HEK293T (cell line): ENCODE measurements around the gene GALNT7.

Experiments
- CTCF ChIA-PET: fragments of 350-600 bp; formaldehyde crosslinking; extraction: SDS; loops from one replicate; lab custom pipeline; 2021; ENCODE audit warnings: antibody characterized with exemption, inconsistent platforms; lab: Yijun Ruan, JAX
- POLR2A ChIA-PET: fragments of 350-600 bp; formaldehyde crosslinking; extraction: SDS; loops from one replicate; lab custom pipeline; 2020; ENCODE audit warnings: antibody characterized with exemption, inconsistent platforms; lab: Yijun Ruan, JAX
- DNase-seq: peaks from one replicate; pipeline ENCODE4 v3.0.0; 2012; ENCODE audit warnings: mixed read lengths; ENCODE audit errors: extremely low spot score
- ARNT ChIP-seq: fragments of 450-650 bp; IDR thresholded peaks from 2 replicates; pipeline ENCODE4 v1.6.1; 2017; ENCODE audit warnings: mild to moderate bottlenecking
- BHLHE40 ChIP-seq: fragments of 450-650 bp; IDR thresholded peaks from 2 replicates; pipeline ENCODE4 v1.6.1; 2016; ENCODE audit warnings: mild to moderate bottlenecking, moderate library complexity, borderline replicate concordance
- CTBP1 ChIP-seq: fragments of 450-650 bp; IDR thresholded peaks from 2 replicates; pipeline ENCODE4 v1.6.1; 2016; ENCODE audit warnings: borderline replicate concordance
- ELF4 ChIP-seq: fragments of 450-650 bp; IDR thresholded peaks from 2 replicates; pipeline ENCODE4 v1.6.1; 2017; ENCODE audit warnings: antibody characterized with exemption
- FOXA1 ChIP-seq: fragments of 450-650 bp; IDR thresholded peaks from 2 replicates; pipeline ENCODE4 v1.6.1; 2016; ENCODE audit warnings: mild to moderate bottlenecking
- FOXK2 ChIP-seq: fragments of 450-650 bp; IDR thresholded peaks from 2 replicates; pipeline ENCODE4 v1.6.1; 2016; ENCODE audit warnings: mild to moderate bottlenecking
- FOXM1 ChIP-seq: fragments of 450-650 bp; IDR thresholded peaks from 2 replicates; pipeline ENCODE4 v1.6.1; 2017; ENCODE audit warnings: mild to moderate bottlenecking, borderline replicate concordance
- HDGF ChIP-seq: fragments of 450-650 bp; IDR thresholded peaks from 2 replicates; pipeline ENCODE4 v1.6.1; 2017; ENCODE audit warnings: antibody characterized with exemption, borderline replicate concordance
- L3MBTL2 ChIP-seq: fragments of 450-650 bp; conservative IDR thresholded peaks from 2 replicates; pipeline ENCODE4 v1.6.1; 2016; ENCODE audit warnings: mild to moderate bottlenecking
- LEF1 ChIP-seq: fragments of 450-650 bp; IDR thresholded peaks from 2 replicates; pipeline ENCODE4 v1.6.1; 2017; ENCODE audit warnings: mild to moderate bottlenecking, borderline replicate concordance
- NFRKB ChIP-seq: fragments of 450-650 bp; IDR thresholded peaks from 2 replicates; pipeline ENCODE4 v1.6.1; 2016; ENCODE audit warnings: mild to moderate bottlenecking, moderate library complexity
- SP1 ChIP-seq: fragments of 450-650 bp; IDR thresholded peaks from 2 replicates; pipeline ENCODE4 v1.6.1; 2017
- SUZ12 ChIP-seq: fragments of 450-650 bp; IDR thresholded peaks from 2 replicates; pipeline ENCODE4 v1.6.1; 2016; ENCODE audit warnings: mild to moderate bottlenecking
- TARDBP ChIP-seq: fragments of 450-650 bp; IDR thresholded peaks from 2 replicates; pipeline ENCODE4 v1.6.1; 2016
- ZNF384 ChIP-seq: fragments of 450-650 bp; IDR thresholded peaks from 2 replicates; pipeline ENCODE4 v1.6.1; 2016
- TF ChIP-seq, protein P1 (sequence below): fragments of 450-650 bp; IDR thresholded peaks from 2 replicates; pipeline ENCODE4 v1.6.1; 2016

The GALNT7 gene

DNA sequence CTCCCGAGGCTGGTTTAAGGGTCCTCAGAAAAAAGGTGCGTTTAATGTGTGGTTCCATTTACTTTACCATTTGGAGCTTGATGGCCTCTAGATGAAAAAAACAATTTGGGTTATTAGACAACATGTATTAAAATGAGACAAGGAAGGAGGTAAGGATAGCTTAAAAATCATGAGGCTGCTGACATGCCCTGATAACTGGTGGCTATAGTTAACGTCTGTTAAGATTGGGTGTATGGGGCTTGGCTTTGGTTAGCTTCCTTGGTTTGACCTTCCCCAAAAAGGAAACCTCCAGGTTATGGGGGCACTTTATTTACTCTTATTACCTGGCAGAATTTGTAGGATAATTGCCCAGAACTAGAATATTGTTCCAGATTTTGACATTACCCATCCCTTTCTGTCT is 114.0 kb downstream of the GALNT7 start:
- ChIA-PET POLR2A (interaction anchor here (0.7 kb wide), 1 partner anchor 52 kb away, joined by 3 read pairs; no protein-coding TSS in a partner anchor), CTCF (interaction anchor here (0.7 to 4.5 kb wide), 2 partner anchors 19 to 391 kb away, joined by 3 to 20 read pairs; no protein-coding TSS in a partner anchor)
- TF ChIP-seq LEF1 (no peak), FOXA1 (no peak)
- DNase-seq = no peak

DNA sequence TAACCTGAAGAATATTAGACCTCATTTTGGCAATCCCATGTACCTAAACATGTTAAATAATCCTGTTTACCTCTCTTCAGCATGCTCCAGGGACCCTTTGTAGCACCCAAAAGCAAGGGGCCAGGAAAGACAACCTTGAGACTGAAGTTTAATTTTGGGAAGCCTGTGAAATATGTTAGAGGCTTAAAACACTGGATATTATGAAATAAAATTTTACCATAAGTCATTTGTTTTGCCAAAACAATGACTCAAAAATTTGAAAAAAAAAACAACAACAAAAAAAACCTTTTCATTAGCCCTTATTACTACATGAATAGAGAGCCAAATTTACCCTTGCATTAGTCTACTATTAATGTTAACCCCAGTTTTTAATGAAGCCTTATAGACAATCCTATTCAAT is 115.9 kb downstream of the GALNT7 start:
- no peak for DNase-seq
- ChIA-PET POLR2A (no interaction called here), CTCF (interaction anchor here (4.5 kb wide), 1 partner anchor 17 kb away, joined by 20 read pairs; no protein-coding TSS in a partner anchor)
- TF ChIP-seq L3MBTL2 (no peak), FOXK2 (no peak), ARNT (no peak), HDGF (no peak), ZNF384 (no peak), SP1 (no peak), CTBP1 (no peak), SUZ12 (no peak), ELF4 (no peak), NFRKB (no peak), TARDBP (no peak), FOXA1 (no peak), LEF1 (no peak), BHLHE40 (no peak), FOXM1 (no peak)
- TF ChIP-seq, protein P1, sequence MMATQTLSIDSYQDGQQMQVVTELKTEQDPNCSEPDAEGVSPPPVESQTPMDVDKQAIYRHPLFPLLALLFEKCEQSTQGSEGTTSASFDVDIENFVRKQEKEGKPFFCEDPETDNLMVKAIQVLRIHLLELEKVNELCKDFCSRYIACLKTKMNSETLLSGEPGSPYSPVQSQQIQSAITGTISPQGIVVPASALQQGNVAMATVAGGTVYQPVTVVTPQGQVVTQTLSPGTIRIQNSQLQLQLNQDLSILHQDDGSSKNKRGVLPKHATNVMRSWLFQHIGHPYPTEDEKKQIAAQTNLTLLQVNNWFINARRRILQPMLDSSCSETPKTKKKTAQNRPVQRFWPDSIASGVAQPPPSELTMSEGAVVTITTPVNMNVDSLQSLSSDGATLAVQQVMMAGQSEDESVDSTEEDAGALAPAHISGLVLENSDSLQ = no peak

DNA sequence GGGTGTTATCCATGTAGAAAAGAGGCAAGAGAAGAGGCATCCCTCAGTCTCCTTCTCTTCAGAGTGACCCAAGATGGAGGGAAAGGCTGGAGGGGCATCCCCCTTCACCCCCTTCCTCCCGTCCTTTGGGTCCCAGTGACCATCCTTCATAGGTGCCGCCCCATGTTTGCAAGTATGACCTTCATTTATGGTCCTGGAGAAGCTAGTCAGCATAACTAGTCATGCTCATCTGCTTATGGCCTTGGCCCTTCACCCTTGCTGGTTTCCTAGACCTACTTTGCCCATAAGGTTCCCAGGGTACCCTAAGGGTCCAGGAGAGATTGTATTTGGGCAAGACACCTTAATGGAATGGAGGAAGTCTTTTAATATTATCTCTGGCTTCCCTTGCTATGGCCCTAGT is 118.9 kb downstream of the GALNT7 start:
- CTCF ChIA-PET = interaction anchor here (0.7 to 3.2 kb wide), 3 partner anchors 14 to 220 kb away, joined by 4 to 18 read pairs (median 7); no protein-coding TSS in a partner anchor
- DNase-seq = no peak
- POLR2A ChIA-PET = no interaction called here
- TF ChIP-seq FOXA1 (no peak), FOXM1 (no peak), TARDBP (no peak), BHLHE40 (no peak), NFRKB (no peak), ZNF384 (no peak), CTBP1 (no peak), LEF1 (no peak), ARNT (no peak), SP1 (no peak), SUZ12 (no peak), HDGF (no peak)
- TF ChIP-seq, protein P1 = no peak

DNA sequence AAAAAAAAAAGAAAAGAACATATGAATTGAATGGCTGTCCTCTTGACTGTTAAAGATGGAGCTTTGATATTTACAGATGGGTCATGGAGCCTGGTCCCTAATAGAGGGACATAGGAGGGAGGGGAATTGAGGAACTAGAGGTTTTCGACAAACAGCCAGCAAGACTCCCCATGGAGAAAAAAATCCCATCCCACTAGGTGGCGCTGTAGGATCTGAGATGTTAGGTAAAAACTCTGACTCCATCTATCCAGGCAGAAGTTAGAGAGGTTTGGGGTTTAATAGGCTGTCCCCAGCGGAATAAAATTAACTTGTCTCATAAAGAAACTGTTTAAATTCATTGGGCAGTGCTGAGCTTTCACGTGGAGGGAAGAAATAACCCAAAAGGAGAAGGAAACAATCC is 119.7 kb downstream of the GALNT7 start:
- CTCF ChIA-PET = interaction anchor here (0.6 to 3.2 kb wide), 4 partner anchors 13 to 239 kb away, joined by 4 to 18 read pairs (median 6); no protein-coding TSS in a partner anchor
- no peak for DNase-seq
- TF ChIP-seq HDGF (no peak), ARNT (no peak), L3MBTL2 (no peak), LEF1 (no peak), ZNF384 (no peak), FOXM1 (no peak), FOXK2 (no peak), FOXA1 (no peak), BHLHE40 (no peak), TARDBP (no peak), SP1 (no peak), SUZ12 (no peak), NFRKB (no peak), CTBP1 (no peak), ELF4 (no peak)
- TF ChIP-seq, protein P1 = no peak
- POLR2A ChIA-PET = no interaction called here

DNA sequence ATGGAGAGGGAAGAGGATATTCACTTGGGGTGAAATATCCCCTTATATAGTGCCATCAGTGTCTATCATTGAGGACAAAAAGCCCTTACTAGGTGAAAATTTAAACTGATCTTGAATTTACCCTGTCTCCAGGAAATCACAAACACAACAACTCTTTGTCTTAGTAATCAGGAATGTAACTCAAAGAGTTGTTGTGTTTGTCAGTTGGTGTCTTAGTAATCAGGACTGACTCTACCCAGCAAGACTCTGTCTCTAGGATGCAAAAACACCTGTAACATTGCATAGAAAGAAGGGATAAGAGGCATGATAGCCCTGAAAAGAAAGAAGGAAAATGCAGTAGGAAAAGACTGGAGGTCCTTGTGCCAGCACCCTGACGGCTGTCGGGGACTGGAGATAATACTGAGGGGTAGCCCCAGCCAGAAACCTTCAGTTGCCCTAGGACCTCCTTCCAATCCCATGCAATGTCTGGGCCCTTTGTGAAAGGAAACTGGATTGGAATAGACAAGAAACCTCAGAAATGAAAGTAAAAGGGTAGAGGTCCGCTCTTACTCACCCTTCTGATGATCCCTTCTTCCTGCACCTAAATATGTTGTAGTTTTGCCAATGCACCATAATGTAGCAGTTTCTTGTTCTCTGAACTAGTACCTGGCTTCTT is 120.2 kb downstream of the GALNT7 start:
- CTCF ChIA-PET = interaction anchor here (0.6 to 3.2 kb wide), 2 partner anchors 13 to 239 kb away, joined by 4 to 18 read pairs; no protein-coding TSS in a partner anchor
- no peak for TF ChIP-seq ARNT
- no peak for TF ChIP-seq L3MBTL2
- TF ChIP-seq, protein P1 = no peak
- DNase-seq = no peak
- POLR2A ChIA-PET = no interaction called here

DNA sequence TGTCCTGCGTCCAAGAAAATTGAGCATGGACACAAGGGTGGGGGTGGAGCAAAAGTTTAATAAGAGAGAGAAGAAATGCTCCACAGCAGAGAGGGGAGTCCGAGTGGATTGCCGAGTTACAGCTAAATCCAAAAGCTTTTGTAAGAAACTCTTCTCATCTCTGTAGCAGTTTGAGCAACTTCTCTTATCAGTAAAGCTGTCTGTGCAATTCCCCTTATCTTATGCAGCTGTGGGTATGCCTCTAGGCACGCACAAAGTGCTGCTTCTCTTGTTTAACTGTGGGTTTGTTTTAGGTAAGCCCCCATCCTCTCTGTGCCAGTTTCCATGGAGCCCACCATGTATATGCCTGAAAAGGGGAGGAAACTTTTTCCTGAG is 120.7 kb downstream of the GALNT7 start:
- ChIA-PET POLR2A (no interaction called here), CTCF (interaction anchor here (3.2 kb wide), 1 partner anchor 12 kb away, joined by 18 read pairs; no protein-coding TSS in a partner anchor)
- DNase-seq = no peak
- TF ChIP-seq ELF4 (no peak), LEF1 (no peak), BHLHE40 (no peak), L3MBTL2 (no peak), SUZ12 (no peak), SP1 (no peak), HDGF (no peak), TARDBP (no peak), FOXK2 (no peak), FOXM1 (no peak), ZNF384 (no peak), CTBP1 (no peak), ARNT (no peak), FOXA1 (no peak), NFRKB (no peak)
- TF ChIP-seq, protein P1 = no peak
